ENCODE data around the gene ERC2.

ERC2 gene

GRCh38 chr3:55726501-55726775, 741.8 kb downstream of the ERC2 start:
- H3K4me3 ChIP-seq (ENCODE audit: low read depth, low read length) = no peak overlapping the region
- DNase-seq (ENCODE audit: low read depth) = no peak
- TF ChIP-seq CTCF (IDR thresholded peaks at IDR 0.05; ENCODE audit: control insufficient read depth, extremely low read depth, insufficient read depth) = no peak

GRCh38 chr3:55725681-55726500, 742.4 kb downstream of the ERC2 start:
- H3K4me3 ChIP-seq (ENCODE audit: low read depth, low read length) = no peak overlapping the region
- no peak for DNase-seq (ENCODE audit: low read depth)
- no peak for TF ChIP-seq CTCF (IDR thresholded peaks at IDR 0.05; ENCODE audit: control insufficient read depth, extremely low read depth, insufficient read depth)

- no peak for DNase-seq (ENCODE audit: low read depth)
- TF ChIP-seq CTCF (IDR thresholded peaks at IDR 0.05; ENCODE audit: control insufficient read depth, extremely low read depth, insufficient read depth) = no peak
- no peak overlapping the region for H3K4me3 ChIP-seq (ENCODE audit: low read depth, low read length)
These were observed 743.4 kb downstream of the ERC2 start for GRCh38 chr3:55724821-55725220.

- no peak for DNase-seq (ENCODE audit: low read depth)
- H3K4me3 ChIP-seq (ENCODE audit: low read depth, low read length) = no peak overlapping the region
These were observed 743.9 kb downstream of the ERC2 start for GRCh38 chr3:55724407-55724784.

GRCh38 chr3:55723653-55724406, 744.4 kb downstream of the ERC2 start:
- DNase-seq (ENCODE audit: low read depth) = no peak
- no peak overlapping the region for H3K4me3 ChIP-seq (ENCODE audit: low read depth, low read length)
- TF ChIP-seq CTCF (IDR thresholded peaks at IDR 0.05; ENCODE audit: control insufficient read depth, extremely low read depth, insufficient read depth) = no peak

More at GRCh38 chr3:55724407-55724784, 743.9 kb downstream of the ERC2 start:
- TF ChIP-seq CTCF (IDR thresholded peaks at IDR 0.05; ENCODE audit: control insufficient read depth, extremely low read depth, insufficient read depth) = no peak

- TF ChIP-seq CTCF (IDR thresholded peaks at IDR 0.05; ENCODE audit: control insufficient read depth, extremely low read depth, insufficient read depth) = peak; percentile 78
- no peak overlapping the region for H3K4me3 ChIP-seq (ENCODE audit: low read depth, low read length)
- DNase-seq (ENCODE audit: low read depth) = no peak
These were observed 746.4 kb downstream of the ERC2 start for GRCh38 chr3:55721716-55722484.

Measured in LNCaP clone FGC (cell line).